ENCODE measurements around the gene GFI1. TPM values are rescaled to one million over a fixed set of nuclear protein-coding genes. Genes with fewer than 3 reads are reported as not detected.

GFI1 gene
- total and polyA plus RNA-seq, 2 of the 13 experiments (the other 11 are each of a cell fraction or from before 2014, with no cell fraction given): 10.3 to 10.5 TPM

DNA sequence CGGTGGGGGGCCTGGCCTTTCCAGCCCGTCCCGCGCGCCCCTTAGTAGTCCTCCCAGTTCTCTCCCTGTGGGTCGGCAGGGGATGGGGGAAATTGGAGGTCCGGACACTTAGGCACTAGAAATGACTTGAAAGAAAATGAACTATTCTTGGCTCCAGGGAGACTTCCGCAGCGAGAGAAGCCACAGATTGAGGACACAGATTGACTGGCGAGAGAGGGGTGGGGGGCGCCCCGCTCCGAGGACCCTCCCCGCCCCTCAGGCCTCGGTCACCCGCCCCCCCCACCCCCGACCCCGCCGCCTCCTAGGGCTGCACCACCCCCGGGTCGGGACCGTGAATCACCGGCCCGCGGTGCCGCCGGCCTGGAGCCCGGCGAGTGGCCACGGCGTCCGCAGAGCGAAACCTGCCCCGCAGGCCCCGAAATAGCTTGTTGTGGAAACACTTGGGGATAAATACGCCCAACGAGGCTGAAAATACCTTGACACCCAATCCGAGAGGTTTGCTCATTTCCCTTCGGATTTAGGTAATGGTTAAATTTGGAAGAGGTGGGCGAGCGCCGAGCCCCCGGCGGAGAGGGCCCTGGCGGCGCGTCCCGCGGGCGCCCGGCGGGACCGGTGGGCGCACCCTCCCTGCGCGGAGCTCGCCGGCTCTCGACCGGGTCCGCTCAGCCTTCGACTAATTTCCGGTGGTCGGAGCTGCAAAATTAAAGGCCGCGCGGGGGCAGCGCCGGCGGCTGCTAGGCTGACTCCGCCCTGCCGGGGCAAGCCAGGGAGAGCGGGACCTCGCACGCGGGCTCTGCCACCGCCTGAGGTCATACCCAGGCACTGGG is at the start of gene GFI1 (continued):
- TF ChIP-seq, protein P1, sequence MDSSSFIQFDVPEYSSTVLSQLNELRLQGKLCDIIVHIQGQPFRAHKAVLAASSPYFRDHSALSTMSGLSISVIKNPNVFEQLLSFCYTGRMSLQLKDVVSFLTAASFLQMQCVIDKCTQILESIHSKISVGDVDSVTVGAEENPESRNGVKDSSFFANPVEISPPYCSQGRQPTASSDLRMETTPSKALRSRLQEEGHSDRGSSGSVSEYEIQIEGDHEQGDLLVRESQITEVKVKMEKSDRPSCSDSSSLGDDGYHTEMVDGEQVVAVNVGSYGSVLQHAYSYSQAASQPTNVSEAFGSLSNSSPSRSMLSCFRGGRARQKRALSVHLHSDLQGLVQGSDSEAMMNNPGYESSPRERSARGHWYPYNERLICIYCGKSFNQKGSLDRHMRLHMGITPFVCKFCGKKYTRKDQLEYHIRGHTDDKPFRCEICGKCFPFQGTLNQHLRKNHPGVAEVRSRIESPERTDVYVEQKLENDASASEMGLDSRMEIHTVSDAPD (CRISPR knock-in tag; IDR thresholded peaks at IDR 0.05): no peak
- TF ChIP-seq ZNF460 (CRISPR knock-in tag; IDR thresholded peaks at IDR 0.05; ENCODE audit: borderline replicate concordance) (no peak), HCFC1 (IDR thresholded peaks at IDR 0.05; ENCODE audit: low read depth, low read length) (no peak), ZSCAN21 (CRISPR knock-in tag; IDR thresholded peaks at IDR 0.05; ENCODE audit: borderline replicate concordance) (no peak), TARDBP (CRISPR knock-in tag; IDR thresholded peaks at IDR 0.05) (no peak; the same call in 1 of the 2 replicates), SIN3A (IDR thresholded peaks at IDR 0.05; ENCODE audit: borderline replicate concordance, low read depth, low read length) (peak; percentile 54; the same call in 1 of the 2 replicates), SAP130 (CRISPR knock-in tag; IDR thresholded peaks at IDR 0.05; ENCODE audit: low read depth) (no peak; the same call in none of the 2 replicates), ZC3H13 (CRISPR knock-in tag; IDR thresholded peaks at IDR 0.05) (peak; percentile 35; the same call in 1 of the 2 replicates), ATF7 (IDR thresholded peaks at IDR 0.05) (no peak), ATF7 (CRISPR knock-in tag; IDR thresholded peaks at IDR 0.05) (no peak), DMAP1 (CRISPR knock-in tag; IDR thresholded peaks at IDR 0.05) (peak; percentile 47; the same call in 1 of the 2 replicates), CEBPB (IDR thresholded peaks at IDR 0.05; ENCODE audit: borderline replicate concordance, low read depth, low read length) (no peak), ZNF329 (CRISPR knock-in tag; IDR thresholded peaks at IDR 0.05; ENCODE audit: low read depth) (no peak), SOX6 (IDR thresholded peaks at IDR 0.05) (no peak), SOX6 (CRISPR knock-in tag; IDR thresholded peaks at IDR 0.05) (0 out of 2 replicates have a peak, but pooled peaks have one; percentile 22), ZNF589 (CRISPR knock-in tag; conservative IDR thresholded peaks at IDR 0.05) (no peak), HDAC1 (CRISPR knock-in tag; IDR thresholded peaks at IDR 0.05) (peak; percentile 4; the same call in 1 of the 2 replicates)
- TF ChIP-seq, protein P2, sequence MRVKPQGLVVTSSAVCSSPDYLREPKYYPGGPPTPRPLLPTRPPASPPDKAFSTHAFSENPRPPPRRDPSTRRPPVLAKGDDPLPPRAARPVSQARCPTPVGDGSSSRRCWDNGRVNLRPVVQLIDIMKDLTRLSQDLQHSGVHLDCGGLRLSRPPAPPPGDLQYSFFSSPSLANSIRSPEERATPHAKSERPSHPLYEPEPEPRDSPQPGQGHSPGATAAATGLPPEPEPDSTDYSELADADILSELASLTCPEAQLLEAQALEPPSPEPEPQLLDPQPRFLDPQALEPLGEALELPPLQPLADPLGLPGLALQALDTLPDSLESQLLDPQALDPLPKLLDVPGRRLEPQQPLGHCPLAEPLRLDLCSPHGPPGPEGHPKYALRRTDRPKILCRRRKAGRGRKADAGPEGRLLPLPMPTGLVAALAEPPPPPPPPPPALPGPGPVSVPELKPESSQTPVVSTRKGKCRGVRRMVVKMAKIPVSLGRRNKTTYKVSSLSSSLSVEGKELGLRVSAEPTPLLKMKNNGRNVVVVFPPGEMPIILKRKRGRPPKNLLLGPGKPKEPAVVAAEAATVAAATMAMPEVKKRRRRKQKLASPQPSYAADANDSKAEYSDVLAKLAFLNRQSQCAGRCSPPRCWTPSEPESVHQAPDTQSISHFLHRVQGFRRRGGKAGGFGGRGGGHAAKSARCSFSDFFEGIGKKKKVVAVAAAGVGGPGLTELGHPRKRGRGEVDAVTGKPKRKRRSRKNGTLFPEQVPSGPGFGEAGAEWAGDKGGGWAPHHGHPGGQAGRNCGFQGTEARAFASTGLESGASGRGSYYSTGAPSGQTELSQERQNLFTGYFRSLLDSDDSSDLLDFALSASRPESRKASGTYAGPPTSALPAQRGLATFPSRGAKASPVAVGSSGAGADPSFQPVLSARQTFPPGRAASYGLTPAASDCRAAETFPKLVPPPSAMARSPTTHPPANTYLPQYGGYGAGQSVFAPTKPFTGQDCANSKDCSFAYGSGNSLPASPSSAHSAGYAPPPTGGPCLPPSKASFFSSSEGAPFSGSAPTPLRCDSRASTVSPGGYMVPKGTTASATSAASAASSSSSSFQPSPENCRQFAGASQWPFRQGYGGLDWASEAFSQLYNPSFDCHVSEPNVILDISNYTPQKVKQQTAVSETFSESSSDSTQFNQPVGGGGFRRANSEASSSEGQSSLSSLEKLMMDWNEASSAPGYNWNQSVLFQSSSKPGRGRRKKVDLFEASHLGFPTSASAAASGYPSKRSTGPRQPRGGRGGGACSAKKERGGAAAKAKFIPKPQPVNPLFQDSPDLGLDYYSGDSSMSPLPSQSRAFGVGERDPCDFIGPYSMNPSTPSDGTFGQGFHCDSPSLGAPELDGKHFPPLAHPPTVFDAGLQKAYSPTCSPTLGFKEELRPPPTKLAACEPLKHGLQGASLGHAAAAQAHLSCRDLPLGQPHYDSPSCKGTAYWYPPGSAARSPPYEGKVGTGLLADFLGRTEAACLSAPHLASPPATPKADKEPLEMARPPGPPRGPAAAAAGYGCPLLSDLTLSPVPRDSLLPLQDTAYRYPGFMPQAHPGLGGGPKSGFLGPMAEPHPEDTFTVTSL (CRISPR knock-in tag; IDR thresholded peaks at IDR 0.05; ENCODE audit: borderline replicate concordance): no peak
- TF ChIP-seq, protein P3, sequence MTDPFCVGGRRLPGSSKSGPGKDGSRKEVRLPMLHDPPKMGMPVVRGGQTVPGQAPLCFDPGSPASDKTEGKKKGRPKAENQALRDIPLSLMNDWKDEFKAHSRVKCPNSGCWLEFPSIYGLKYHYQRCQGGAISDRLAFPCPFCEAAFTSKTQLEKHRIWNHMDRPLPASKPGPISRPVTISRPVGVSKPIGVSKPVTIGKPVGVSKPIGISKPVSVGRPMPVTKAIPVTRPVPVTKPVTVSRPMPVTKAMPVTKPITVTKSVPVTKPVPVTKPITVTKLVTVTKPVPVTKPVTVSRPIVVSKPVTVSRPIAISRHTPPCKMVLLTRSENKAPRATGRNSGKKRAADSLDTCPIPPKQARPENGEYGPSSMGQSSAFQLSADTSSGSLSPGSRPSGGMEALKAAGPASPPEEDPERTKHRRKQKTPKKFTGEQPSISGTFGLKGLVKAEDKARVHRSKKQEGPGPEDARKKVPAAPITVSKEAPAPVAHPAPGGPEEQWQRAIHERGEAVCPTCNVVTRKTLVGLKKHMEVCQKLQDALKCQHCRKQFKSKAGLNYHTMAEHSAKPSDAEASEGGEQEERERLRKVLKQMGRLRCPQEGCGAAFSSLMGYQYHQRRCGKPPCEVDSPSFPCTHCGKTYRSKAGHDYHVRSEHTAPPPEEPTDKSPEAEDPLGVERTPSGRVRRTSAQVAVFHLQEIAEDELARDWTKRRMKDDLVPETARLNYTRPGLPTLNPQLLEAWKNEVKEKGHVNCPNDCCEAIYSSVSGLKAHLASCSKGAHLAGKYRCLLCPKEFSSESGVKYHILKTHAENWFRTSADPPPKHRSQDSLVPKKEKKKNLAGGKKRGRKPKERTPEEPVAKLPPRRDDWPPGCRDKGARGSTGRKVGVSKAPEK (CRISPR knock-in tag; IDR thresholded peaks at IDR 0.05; ENCODE audit: borderline replicate concordance): no peak

Data from HepG2 (cell line).